HepG2 (cell line): ENCODE data around the gene OSBPL2. TPM values are rescaled to one million over a fixed set of nuclear protein-coding genes. Genes with fewer than 3 reads are reported as not detected.

Experiments used
- AHDC1 ChIP-seq: sonication (generic); formaldehyde crosslinking; IDR thresholded peaks from 2 replicates; pipeline ENCODE4 v1.5.1; 2020; ENCODE audit warnings: mild to moderate bottlenecking, missing genetic modification reagents, borderline replicate concordance
- DR1 ChIP-seq: sonication (generic); formaldehyde crosslinking; IDR thresholded peaks from 2 replicates; pipeline ENCODE4 v1.8.0; 2021; ENCODE audit warnings: mild to moderate bottlenecking, missing genetic modification reagents, inconsistent platforms
- FOXM1 ChIP-seq: sonication (generic); formaldehyde crosslinking; IDR thresholded peaks from 2 replicates; pipeline ENCODE4 v1.5.0; 2020; ENCODE audit warnings: missing genetic modification reagents
- GABPA ChIP-seq, 2 experiments: IDR thresholded peaks; 2 replicates each; pipeline ENCODE4 v1.6.1; 2011 to 2016; ENCODE audit warnings: low read depth in 2 of 2, low read length in 1 of 2, missing biosample characterization in 1 of 2, missing genetic modification characterization in 1 of 2
- HHEX ChIP-seq: IDR thresholded peaks from 2 replicates; pipeline ENCODE4 v1.6.1; 2016; ENCODE audit warnings: control low read depth
- HIVEP1 ChIP-seq: sonication (generic); formaldehyde crosslinking; IDR thresholded peaks from 2 replicates; pipeline ENCODE4 v1.4.0; 2020; ENCODE audit warnings: mild to moderate bottlenecking, missing genetic modification reagents
- HNRNPLL ChIP-seq: fragments of 200-400 bp; formaldehyde crosslinking; IDR thresholded peaks from 2 replicates; pipeline ENCODE4 v1.6.1; 2017; ENCODE audit warnings: mild to moderate bottlenecking, low read depth, low read length; ENCODE audit not compliant: poor library complexity, severe bottlenecking
- IKZF4 ChIP-seq: sonication (generic); formaldehyde crosslinking; IDR thresholded peaks from 2 replicates; pipeline ENCODE4 v1.5.1; 2020; ENCODE audit warnings: borderline replicate concordance, mild to moderate bottlenecking, low read depth, missing genetic modification reagents; ENCODE audit errors: not compliant biosample characterization
- NFKB2 ChIP-seq: sonication (generic); formaldehyde crosslinking; IDR thresholded peaks from 2 replicates; pipeline ENCODE4 v1.4.0; 2020; ENCODE audit warnings: missing genetic modification reagents, borderline replicate concordance
- PAWR ChIP-seq: sonication (generic); formaldehyde crosslinking; IDR thresholded peaks from 2 replicates; pipeline ENCODE4 v1.4.0; 2020; ENCODE audit warnings: missing genetic modification reagents, mild to moderate bottlenecking, borderline replicate concordance
- SNAI1 ChIP-seq: sonication (generic); formaldehyde crosslinking; IDR thresholded peaks from 2 replicates; pipeline ENCODE4 v1.5.0; 2020; ENCODE audit warnings: mild to moderate bottlenecking, missing genetic modification reagents, borderline replicate concordance
- SRSF4 ChIP-seq: fragments of 200-400 bp; formaldehyde crosslinking; IDR thresholded peaks from one replicate; pipeline ENCODE4 v1.6.1; 2018; ENCODE audit warnings: mild to moderate bottlenecking, low read depth, low read length, moderate library complexity; ENCODE audit not compliant: poor library complexity, severe bottlenecking
- ZNF20 ChIP-seq: sonication (generic); formaldehyde crosslinking; IDR thresholded peaks from 2 replicates; pipeline ENCODE4 v1.4.0; 2020; ENCODE audit warnings: mild to moderate bottlenecking, moderate library complexity, missing genetic modification reagents
- ZNF280B ChIP-seq: sonication (generic); formaldehyde crosslinking; IDR thresholded peaks from 2 replicates; pipeline ENCODE4 v1.5.0; 2020; ENCODE audit warnings: missing genetic modification reagents, mild to moderate bottlenecking, borderline replicate concordance
- ZNF713 ChIP-seq: sonication (generic); formaldehyde crosslinking; IDR thresholded peaks from 2 replicates; pipeline ENCODE4 v1.4.0; 2020; ENCODE audit warnings: mild to moderate bottlenecking, missing genetic modification reagents
- ZNF777 ChIP-seq: sonication (generic); formaldehyde crosslinking; IDR thresholded peaks from 2 replicates; pipeline ENCODE4 v1.4.0; 2020; ENCODE audit warnings: missing genetic modification reagents
- polyA plus RNA-seq, 8 experiments: library from polyadenylated mRNA; depleted of rRNA in 3 of 8; stranded (reverse) in 7 of 8; unstranded in 1 of 8; fragments of >200 nt; fragmentation: Illumina TruSeq in 4 of 8; extraction: Trizol in 4 of 8; gene quantifications; 2 replicates each; pipeline versions ENCODE4 v1.2.1 to v1.2.3, GENCODE V29; 2011 to 2016; ENCODE audit warnings: low read depth in 4 of 8, missing spikeins in 1 of 8, mixed read lengths in 1 of 8; ENCODE audit not compliant: insufficient read depth in 1 of 8
- total RNA-seq, 5 experiments: library from RNA; depleted of rRNA; stranded (reverse); fragments of >200 nt; fragmentation: Illumina TruSeq; extraction: Trizol; gene quantifications; 2 replicates each; pipeline ENCODE4 v1.2.3, GENCODE V29; 2016; ENCODE audit warnings: low read depth in 1 of 5
- TF ChIP-seq, protein P1 (sequence below): sonication (generic); formaldehyde crosslinking; IDR thresholded peaks from 2 replicates; pipeline ENCODE4 v1.4.0; 2020; ENCODE audit warnings: low read depth, missing genetic modification reagents

The OSBPL2 gene
- total and polyA plus RNA-seq, 2 of the 13 experiments (the other 11 are each of a cell fraction or from before 2014, with no cell fraction given): 18.5 to 37.4 TPM

DNA sequence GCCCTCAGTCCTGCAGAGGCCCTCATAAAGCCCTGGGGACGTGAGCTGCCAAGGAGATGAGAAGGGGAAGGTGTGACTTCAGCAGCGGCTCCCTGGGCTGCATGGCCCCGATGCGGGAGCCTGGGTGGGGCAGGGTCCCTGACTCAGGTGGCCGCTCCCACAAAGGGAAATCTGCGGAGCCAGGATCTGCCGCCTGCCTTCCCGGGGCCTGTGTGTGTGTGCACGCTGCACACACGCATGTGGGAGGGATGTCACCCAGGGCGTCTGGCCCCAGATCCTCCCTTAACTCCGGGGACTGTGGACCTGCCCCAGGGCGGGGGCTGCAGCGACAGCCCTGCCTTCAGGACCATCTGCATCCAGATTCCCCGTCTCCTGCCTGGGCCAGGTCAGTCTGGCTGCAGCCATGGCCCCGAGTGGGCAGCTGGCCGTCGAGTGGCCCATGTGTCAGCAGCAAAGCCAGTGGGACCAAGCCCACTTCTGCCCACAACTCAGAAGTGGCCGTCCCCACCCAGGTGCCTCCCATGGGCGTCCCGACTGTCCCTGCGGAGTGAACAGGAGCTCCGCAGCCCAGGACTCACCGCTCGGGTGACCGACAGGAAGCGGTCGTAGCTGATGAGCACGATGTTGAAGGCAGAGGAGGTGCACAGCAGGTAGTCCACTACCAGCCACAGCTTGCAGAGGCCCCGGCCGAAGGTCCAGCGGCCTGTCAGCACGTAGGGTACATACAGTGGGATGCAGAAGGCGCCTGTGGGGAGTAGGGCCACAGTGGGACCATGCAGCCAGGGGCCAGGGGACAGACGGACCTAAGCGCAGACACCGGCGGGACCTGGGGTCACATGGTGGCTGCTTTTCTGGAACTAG lies 20.2 kb upstream of the OSBPL2 start (continued):
- no peak for TF ChIP-seq SRSF4
- peak; percentile 12 for TF ChIP-seq HNRNPLL
- TF ChIP-seq SNAI1: no peak
- peak; percentile 21; the same call in 1 of the 2 replicates for TF ChIP-seq ZNF280B (CRISPR knock-in tag)
- no peak for TF ChIP-seq GABPA (IDR thresholded peaks at IDR 0.05; ENCODE audit: low read depth, low read length)
- no peak for TF ChIP-seq GABPA (CRISPR knock-in tag; IDR thresholded peaks at IDR 0.05; ENCODE audit: low read depth)
- no peak for TF ChIP-seq IKZF4 (CRISPR knock-in tag)
- no peak for TF ChIP-seq ZNF20 (CRISPR knock-in tag)
- TF ChIP-seq ZNF777 (CRISPR knock-in tag): no peak
- TF ChIP-seq HHEX (CRISPR knock-in tag): no peak
- TF ChIP-seq DR1 (CRISPR knock-in tag): 0 out of 2 replicates have a peak, but pooled peaks have one; percentile 24
- no peak for TF ChIP-seq PAWR (CRISPR knock-in tag)
- no peak for TF ChIP-seq HIVEP1 (CRISPR knock-in tag)
- TF ChIP-seq, protein P1, sequence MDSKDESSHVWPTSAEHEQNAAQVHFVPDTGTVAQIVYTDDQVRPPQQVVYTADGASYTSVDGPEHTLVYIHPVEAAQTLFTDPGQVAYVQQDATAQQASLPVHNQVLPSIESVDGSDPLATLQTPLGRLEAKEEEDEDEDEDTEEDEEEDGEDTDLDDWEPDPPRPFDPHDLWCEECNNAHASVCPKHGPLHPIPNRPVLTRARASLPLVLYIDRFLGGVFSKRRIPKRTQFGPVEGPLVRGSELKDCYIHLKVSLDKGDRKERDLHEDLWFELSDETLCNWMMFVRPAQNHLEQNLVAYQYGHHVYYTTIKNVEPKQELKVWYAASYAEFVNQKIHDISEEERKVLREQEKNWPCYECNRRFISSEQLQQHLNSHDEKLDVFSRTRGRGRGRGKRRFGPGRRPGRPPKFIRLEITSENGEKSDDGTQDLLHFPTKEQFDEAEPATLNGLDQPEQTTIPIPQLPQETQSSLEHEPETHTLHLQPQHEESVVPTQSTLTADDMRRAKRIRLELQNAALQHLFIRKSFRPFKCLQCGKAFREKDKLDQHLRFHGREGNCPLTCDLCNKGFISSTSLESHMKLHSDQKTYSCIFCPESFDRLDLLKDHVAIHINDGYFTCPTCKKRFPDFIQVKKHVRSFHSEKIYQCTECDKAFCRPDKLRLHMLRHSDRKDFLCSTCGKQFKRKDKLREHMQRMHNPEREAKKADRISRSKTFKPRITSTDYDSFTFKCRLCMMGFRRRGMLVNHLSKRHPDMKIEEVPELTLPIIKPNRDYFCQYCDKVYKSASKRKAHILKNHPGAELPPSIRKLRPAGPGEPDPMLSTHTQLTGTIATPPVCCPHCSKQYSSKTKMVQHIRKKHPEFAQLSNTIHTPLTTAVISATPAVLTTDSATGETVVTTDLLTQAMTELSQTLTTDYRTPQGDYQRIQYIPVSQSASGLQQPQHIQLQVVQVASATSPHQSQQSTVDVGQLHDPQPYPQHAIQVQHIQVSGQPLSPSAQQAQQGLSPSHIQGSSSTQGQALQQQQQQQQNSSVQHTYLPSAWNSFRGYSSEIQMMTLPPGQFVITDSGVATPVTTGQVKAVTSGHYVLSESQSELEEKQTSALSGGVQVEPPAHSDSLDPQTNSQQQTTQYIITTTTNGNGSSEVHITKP (CRISPR knock-in tag): no peak
- 0 out of 2 replicates have a peak, but pooled peaks have one; percentile 42 for TF ChIP-seq FOXM1
- TF ChIP-seq NFKB2 (CRISPR knock-in tag): peak; percentile 44; the same call in 1 of the 2 replicates
- TF ChIP-seq AHDC1 (CRISPR knock-in tag): no peak
- no peak for TF ChIP-seq ZNF713 (CRISPR knock-in tag)
